Measurements from ENCODE around the gene CENPC.
"Not testable (repeated sequence)": the region's sequence is repeated elsewhere in the genome, so short reads cannot be mapped to it uniquely, and the experiment has no call there.

The CENPC gene

GRCh38 chr4:67552146-67552792, 7.0 kb upstream of the CENPC start:
- DNase-seq (ENCODE audit: low read depth), result not testable (repeated sequence)

GRCh38 chr4:67550857-67551256, 5.6 kb upstream of the CENPC start:
- DNase-seq (ENCODE audit: low read depth), result no peak

DNA sequence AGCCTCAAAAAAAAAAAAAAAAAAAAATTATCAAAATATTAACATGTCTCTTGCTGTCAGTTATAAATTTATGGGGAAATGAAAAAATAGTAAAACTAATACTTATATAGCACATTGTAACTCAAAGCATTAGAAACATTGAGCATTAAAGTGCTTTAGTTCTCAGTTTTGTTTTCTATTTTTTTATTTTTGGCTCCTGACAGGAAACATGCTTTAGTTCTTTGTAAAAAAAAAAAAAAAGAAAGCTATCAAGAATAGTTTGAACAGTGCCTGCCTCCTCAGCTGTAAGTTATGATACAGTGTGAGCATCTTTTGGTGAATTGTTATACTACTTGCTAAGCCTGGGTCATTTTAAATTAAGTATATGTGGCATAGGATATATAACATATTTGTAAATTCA, 5.1 kb upstream of the CENPC start:
- DNase-seq (ENCODE audit: low read depth), result no peak

GRCh38 chr4:67549123-67549522, 3.8 kb upstream of the CENPC start:
- no peak for DNase-seq (ENCODE audit: low read depth)

GRCh38 chr4:67546971-67547370, 1.7 kb upstream of the CENPC start:
- no peak for DNase-seq (ENCODE audit: low read depth)

DNA sequence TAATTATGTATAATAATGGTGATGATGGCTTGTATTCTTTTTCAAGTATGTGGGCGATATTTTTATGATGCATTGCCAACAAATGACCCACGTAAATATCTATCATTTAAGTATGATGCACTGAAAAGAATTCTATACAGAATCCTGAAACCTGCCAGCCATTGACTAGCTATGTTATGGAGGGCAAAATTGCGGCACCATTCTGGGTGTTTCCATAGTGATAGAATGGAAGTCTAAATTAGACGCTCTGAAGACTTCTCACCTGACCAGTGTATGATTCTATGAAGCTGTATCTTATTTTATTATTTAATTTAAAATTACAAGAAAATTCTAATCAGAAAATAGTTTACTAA, 677 bp upstream of the CENPC start:
- DNase-seq (ENCODE audit: low read depth), result no peak

DNA sequence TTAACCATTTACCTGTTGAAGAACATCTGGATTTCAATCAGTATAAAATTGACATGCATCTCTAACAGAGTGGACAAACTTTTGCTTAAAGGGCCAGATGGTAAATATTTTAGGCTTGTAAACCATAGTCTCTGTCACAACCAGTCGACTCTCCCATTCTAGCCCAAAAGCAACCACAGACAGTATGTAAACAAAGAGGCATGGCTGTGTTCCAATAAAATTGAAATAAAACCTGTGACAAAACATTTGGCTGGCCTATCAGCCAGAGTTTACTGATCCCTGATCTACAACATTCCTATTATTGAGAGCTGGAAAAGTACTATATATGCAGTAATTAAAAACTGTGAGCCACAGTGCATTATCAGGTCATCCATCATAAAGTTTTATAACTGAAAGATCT, 3.2 kb downstream of the CENPC start:
- DNase-seq (ENCODE audit: low read depth), result no peak

- DNase-seq (ENCODE audit: low read depth), result no peak
These were observed 5.5 kb downstream of the CENPC start for GRCh38 chr4:67539830-67540229.

DNA sequence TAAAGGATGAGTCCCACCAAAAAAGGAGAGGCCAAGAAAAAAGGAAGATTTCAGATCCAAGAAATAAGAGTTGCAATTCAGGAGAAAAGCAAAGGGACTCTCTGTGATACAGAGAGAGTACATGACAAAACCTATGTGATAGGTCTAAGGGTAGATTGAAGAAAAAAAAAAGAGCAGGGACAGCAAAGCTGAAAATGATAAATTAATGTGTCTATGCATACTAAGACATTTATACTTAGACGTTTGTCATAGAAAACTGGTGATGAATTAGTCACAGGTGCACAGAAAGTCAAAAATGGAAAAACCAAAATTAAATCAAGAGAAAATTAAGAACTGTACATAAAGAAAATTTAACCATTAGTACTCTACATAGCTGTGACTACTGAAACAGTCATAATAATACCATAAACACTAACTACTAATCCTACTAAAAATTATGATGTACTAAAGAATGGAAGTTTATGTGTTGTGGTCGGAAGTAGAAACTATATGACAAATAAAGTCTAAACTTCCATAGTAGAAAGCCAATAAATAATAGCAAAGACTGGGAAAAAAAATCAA, 9.9 kb downstream of the CENPC start:
- no peak for DNase-seq (ENCODE audit: low read depth)

GRCh38 chr4:67533112-67533511, 12.2 kb downstream of the CENPC start:
- no peak for DNase-seq (ENCODE audit: low read depth)

- not testable (repeated sequence) for DNase-seq (ENCODE audit: low read depth)
These were observed 12.9 kb downstream of the CENPC start for GRCh38 chr4:67532397-67532796.

DNA sequence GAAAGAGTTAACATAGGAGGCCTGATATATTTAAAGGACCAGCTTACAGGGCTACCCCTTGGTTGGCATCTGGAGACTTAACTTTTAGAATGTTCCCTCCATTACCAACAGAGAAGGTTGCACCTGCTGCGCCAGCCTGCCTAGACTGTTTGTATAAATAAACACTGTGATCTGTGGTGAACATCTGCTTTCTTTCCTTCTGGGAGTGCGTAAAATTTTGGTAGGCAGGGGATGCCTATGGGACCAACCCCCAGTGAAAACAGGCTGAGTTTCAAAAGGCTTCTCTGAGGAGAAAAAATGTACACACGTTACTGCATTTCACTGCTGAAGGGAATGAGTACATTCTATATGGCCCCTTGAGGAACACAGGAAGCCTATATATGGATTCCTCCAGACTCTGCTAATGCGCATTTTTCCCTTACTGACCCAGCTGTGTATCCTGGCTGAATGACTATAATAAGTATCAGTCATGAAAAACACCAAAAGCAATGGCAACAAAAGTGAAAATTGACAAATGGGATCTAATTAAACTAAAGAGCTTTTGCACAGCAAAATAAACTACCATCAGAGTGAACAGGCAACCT, 13.8 kb downstream of the CENPC start:
- no peak for DNase-seq (ENCODE audit: low read depth)

DNA sequence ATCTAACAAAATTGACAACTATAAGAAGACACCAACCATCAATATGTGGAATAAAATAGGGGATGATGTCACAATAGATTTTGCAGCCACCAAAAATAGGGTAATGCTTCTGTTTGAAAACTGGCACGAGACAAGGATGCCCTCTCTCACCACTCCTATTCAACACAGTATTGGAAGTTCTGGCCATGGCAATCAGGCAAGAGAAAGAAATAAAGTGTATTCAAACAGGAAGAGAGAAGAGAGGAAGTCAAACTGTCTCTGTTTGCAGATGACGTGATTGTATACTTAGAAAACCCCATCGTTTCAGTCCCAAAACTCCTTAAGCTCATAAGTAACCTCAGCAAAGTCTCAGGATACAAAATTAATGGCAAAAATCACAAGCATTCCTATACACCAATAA, 21.2 kb downstream of the CENPC start:
- not testable (repeated sequence) for DNase-seq (ENCODE audit: low read depth)

- DNase-seq (ENCODE audit: low read depth), result no peak
These were observed 22.2 kb downstream of the CENPC start for GRCh38 chr4:67522851-67523671.

- DNase-seq (ENCODE audit: low read depth), result no peak
These were observed 23.1 kb downstream of the CENPC start for GRCh38 chr4:67522230-67522629.

GRCh38 chr4:67521506-67521905, 23.8 kb downstream of the CENPC start:
- DNase-seq (ENCODE audit: low read depth), result no peak

GRCh38 chr4:67520141-67520540, 25.2 kb downstream of the CENPC start:
- no peak for DNase-seq (ENCODE audit: low read depth)

DNA sequence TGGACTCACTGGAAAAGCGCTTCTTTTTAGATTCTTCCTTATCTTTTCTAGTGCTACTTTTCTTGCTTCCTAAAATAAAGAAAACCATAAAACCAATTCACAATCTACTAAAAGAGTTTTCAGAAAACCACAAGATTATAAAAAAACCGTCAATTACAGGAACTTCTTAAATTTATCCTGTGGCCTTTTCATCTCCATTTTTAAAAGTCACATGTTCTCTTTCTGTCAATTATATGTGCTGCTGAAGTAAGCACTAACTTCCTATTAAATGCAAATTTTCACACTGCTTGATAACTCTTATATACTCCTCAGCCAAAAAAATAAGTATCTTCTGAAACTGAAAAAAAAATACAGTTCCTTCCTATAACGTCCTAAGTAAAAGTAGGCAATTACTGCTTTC, 32.8 kb downstream of the CENPC start:
- no peak for DNase-seq (ENCODE audit: low read depth)

DNA sequence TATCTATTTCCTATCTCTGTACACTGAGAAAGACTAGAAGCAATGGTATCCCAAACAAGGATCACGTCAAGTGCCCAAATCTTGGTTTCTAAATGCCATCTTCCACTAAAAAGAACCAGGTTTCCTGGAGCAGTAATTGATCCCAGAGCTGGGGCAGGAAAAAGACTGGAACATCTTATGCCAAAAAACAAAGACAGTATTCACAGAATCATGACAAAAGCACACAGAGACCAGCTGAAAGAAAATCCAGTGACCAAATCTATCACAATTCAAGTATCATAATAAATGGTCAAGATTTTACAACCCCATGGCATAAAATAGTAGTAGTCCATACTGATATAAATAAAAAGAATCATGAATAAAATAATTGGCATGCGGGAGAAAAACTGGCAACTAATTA, 44.9 kb downstream of the CENPC start:
- DNase-seq (ENCODE audit: low read depth), result no peak

- DNase-seq (ENCODE audit: low read depth), result no peak
These were observed 45.5 kb downstream of the CENPC start for GRCh38 chr4:67499799-67500198.

- DNase-seq (ENCODE audit: low read depth), result no peak
These were observed 61.3 kb downstream of the CENPC start for GRCh38 chr4:67483868-67484602.

DNA sequence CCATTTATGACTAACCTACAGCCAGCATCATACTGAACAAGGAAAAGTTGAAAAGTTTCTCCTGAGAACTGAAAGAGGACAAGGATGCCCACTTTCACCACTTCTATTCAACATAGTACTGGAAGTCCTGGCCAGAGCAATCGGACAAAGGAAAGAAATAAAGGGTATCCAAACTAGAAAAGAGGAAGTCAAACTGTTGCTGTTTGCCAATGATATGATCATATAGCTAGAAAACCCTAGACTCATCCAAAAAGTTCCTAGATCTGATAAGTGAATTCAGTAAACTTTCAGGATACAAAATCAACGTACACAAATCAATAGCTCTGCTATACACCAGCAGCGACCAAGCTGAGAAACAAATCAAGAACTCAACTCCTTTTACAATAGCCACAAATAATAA, 64.5 kb downstream of the CENPC start:
- DNase-seq (ENCODE audit: low read depth), result no peak

All from activated T-cell treated with anti-CD3 and anti-CD28 coated beads for 48 hours (primary cell).